CD4-positive, alpha-beta T cell (primary cell): ENCODE measurements around the gene CA4. TPM values are rescaled to one million over a fixed set of nuclear protein-coding genes. Genes with fewer than 3 reads are reported as not detected.
A peak's percentile ranks its signal among the peaks of the same experiment; 100 is the strongest.

ENCODE experiments used
- ATAC-seq: fragments of 200-7000 bp; cut with Tn5 transposase; one replicate; pipeline ENCODE4 v1.10.0; 2022; ENCODE audit warnings: mild to moderate bottlenecking; ENCODE audit not compliant: poor library complexity
- CTCF ChIA-PET: fragments of 350-600 bp; sonication (Branson Sonifier 250); formaldehyde crosslinking; loops from one replicate; lab custom pipeline; 2021; ENCODE audit warnings: antibody characterized with exemption, inconsistent platforms; lab: Charles Lee
- POLR2A ChIA-PET: fragments of 350-600 bp; sonication (Branson Sonifier 250); formaldehyde crosslinking; loops from one replicate; lab custom pipeline; 2021; ENCODE audit warnings: antibody characterized with exemption, inconsistent platforms; lab: Charles Lee
- DNase-seq, 14 experiments: peaks; one replicate each; pipeline ENCODE4 v3.0.0-alpha.2; 2013 to 2020; ENCODE audit warnings: mixed read lengths in 2 of 14
- H3K27ac ChIP-seq, 2 donors: one replicate each; pipeline versions ENCODE4 v1.5.1 to v1.7.0; 2013; ENCODE audit warnings: low read length in 2 of 2, low read depth in 1 of 2, mild to moderate bottlenecking in 1 of 2
- H3K27me3 ChIP-seq, 2 experiments: 1 replicate in 1 of 2; 2 replicates in 1 of 2; pipeline versions ENCODE4 v1.6.1 to v1.7.0; 2013; ENCODE audit warnings: low read length in 2 of 2, control low read depth in 1 of 2, mild to moderate bottlenecking in 1 of 2, moderate library complexity in 1 of 2; ENCODE audit not compliant: insufficient read depth in 2 of 2, control insufficient read depth in 1 of 2
- H3K36me3 ChIP-seq: one replicate; pipeline ENCODE4 v1.6.1; 2013; ENCODE audit warnings: low read length, control low read depth; ENCODE audit not compliant: insufficient read depth
- H3K4me1 ChIP-seq: one replicate; pipeline ENCODE4 v1.6.1; 2013; ENCODE audit warnings: low read length, control low read depth; ENCODE audit not compliant: insufficient read depth
- H3K4me3 ChIP-seq: one replicate; pipeline ENCODE4 v1.5.1; 2013; ENCODE audit warnings: mild to moderate bottlenecking, low read length, moderate library complexity
- H3K9me3 ChIP-seq, 2 experiments: 1 replicate in 1 of 2; 2 replicates in 1 of 2; pipeline versions ENCODE4 v1.6.1 to v1.7.0; 2013; ENCODE audit warnings: low read length in 2 of 2, mild to moderate bottlenecking in 2 of 2, control low read depth in 1 of 2, moderate library complexity in 1 of 2; ENCODE audit not compliant: control insufficient read depth in 1 of 2, insufficient read depth in 1 of 2
- H3K27ac Mint-ChIP-seq: one replicate; pipeline ENCODE4 v1.8.0; 2020; ENCODE audit warnings: mixed read lengths
- H3K27me3 Mint-ChIP-seq: one replicate; pipeline ENCODE4 v1.8.0; 2021; ENCODE audit warnings: mixed read lengths
- H3K36me3 Mint-ChIP-seq: one replicate; pipeline ENCODE4 v1.8.0; 2021; ENCODE audit warnings: low read depth, mixed read lengths
- H3K4me1 Mint-ChIP-seq: one replicate; pipeline ENCODE4 v1.8.0; 2021; ENCODE audit warnings: low read depth, mixed read lengths
- H3K4me3 Mint-ChIP-seq: one replicate; pipeline ENCODE4 v1.8.0; 2020; ENCODE audit warnings: mild to moderate bottlenecking, mixed read lengths
- H3K9me3 Mint-ChIP-seq: one replicate; pipeline ENCODE4 v1.8.0; 2020; ENCODE audit warnings: mixed read lengths
- CTCF ChIP-seq: fragments of 200-600 bp; IDR thresholded peaks from one replicate; pipeline ENCODE4 v1.8.0; 2022; ENCODE audit warnings: antibody characterized with exemption, mild to moderate bottlenecking
- intact Hi-C, 2 experiments: fragments of 100-400 bp; cut with DNase I in 1 of 2; cut with micrococcal nuclease in 1 of 2; formaldehyde crosslinking; loops; one replicate each; pipeline versions ENCODE4 v1.15.1 to v1.9.0; 2023 to 2025; cut with DNase I, micrococcal nuclease
- total RNA-seq, 174 experiments: library from RNA in 2 of 174; stranded (reverse) in 2 of 174; gene quantifications; one replicate each; pipeline ENCODE4 v1.2.3 and lab custom pipeline; 2021 to 2026

The CA4 gene
- total RNA-seq, 2 experiments from 2014 or later, result not detected

- no peak for TF ChIP-seq CTCF
- intact Hi-C loops, result no loop called here
- H3K9me3 Mint-ChIP-seq, result no peaks in the 10 kb centered on the region
- H3K27me3 Mint-ChIP-seq, result peaks cover 96% of the 10 kb centered on the region
- H3K4me1 Mint-ChIP-seq, result peaks cover 25% of the 10 kb centered on the region
- Histone ChIP-seq H3K4me3 (no peak overlapping the region), H3K9me3 (peaks cover 0 to 11% of the 10 kb centered on the region in 2 experiments), H3K27ac (no peak overlapping the region), H3K36me3 (no peaks in the 10 kb centered on the region), H3K4me1 (peaks cover 23% of the 10 kb centered on the region), H3K27me3 (peaks cover 56 to 76% of the 10 kb centered on the region in 2 experiments)
- H3K4me3 Mint-ChIP-seq, result no peak overlapping the region
- CTCF ChIA-PET, result no interaction called here
- no peaks in the 10 kb centered on the region for H3K36me3 Mint-ChIP-seq
- ATAC-seq (no peak), DNase-seq (no peak)
- no peak overlapping the region for H3K27ac Mint-ChIP-seq
- POLR2A ChIA-PET, result no interaction called here
Observed at GRCh38 chr17:60148373-60148772, 1.4 kb upstream of the CA4 start.

GRCh38 chr17:60151355-60151754, 1.6 kb downstream of the CA4 start:
- no peak for TF ChIP-seq CTCF
- Mint-ChIP-seq H3K4me3 (peak overlapping the region; percentile 45), H3K27ac (no peak overlapping the region), H3K27me3 (peaks cover 80% of the 10 kb centered on the region), H3K9me3 (no peaks in the 10 kb centered on the region), H3K36me3 (no peaks in the 10 kb centered on the region), H3K4me1 (peaks cover 20% of the 10 kb centered on the region)
- CTCF ChIA-PET, result interaction anchor here (1.4 kb wide), 1 partner anchor 11 kb away, joined by 5 read pairs; no protein-coding TSS in a partner anchor
- intact Hi-C loops, result no loop called here
- no peak overlapping the region for H3K27ac ChIP-seq
- DNase-seq, result peak in 4 of 14 experiments; percentile 5 to 38 (median 23)
- ATAC-seq, result peak; percentile 62
- no peak overlapping the region for H3K4me3 ChIP-seq
- no peaks in the 10 kb centered on the region for H3K36me3 ChIP-seq
- POLR2A ChIA-PET, result no interaction called here
- peaks cover 23% of the 10 kb centered on the region for H3K4me1 ChIP-seq
- H3K9me3 ChIP-seq, result peaks cover 0 to 11% of the 10 kb centered on the region in 2 experiments
- H3K27me3 ChIP-seq, result peaks cover 51 to 61% of the 10 kb centered on the region in 2 experiments

GRCh38 chr17:60153606-60154390, 4.0 kb downstream of the CA4 start:
- Histone ChIP-seq H3K4me3 (no peak overlapping the region), H3K9me3 (peaks cover 0 to 11% of the 10 kb centered on the region in 2 experiments), H3K4me1 (peaks cover 23% of the 10 kb centered on the region), H3K36me3 (no peaks in the 10 kb centered on the region), H3K27me3 (peaks cover 32 to 36% of the 10 kb centered on the region in 2 experiments), H3K27ac (no peak overlapping the region)
- Mint-ChIP-seq H3K4me1 (peaks cover 20% of the 10 kb centered on the region), H3K27me3 (peaks cover 62% of the 10 kb centered on the region), H3K27ac (no peak overlapping the region), H3K4me3 (no peak overlapping the region), H3K36me3 (no peaks in the 10 kb centered on the region), H3K9me3 (no peaks in the 10 kb centered on the region)
- intact Hi-C loops, result no loop called here
- ATAC-seq, result no peak
- no peak for TF ChIP-seq CTCF
- POLR2A ChIA-PET, result no interaction called here
- no peak for DNase-seq
- CTCF ChIA-PET, result no interaction called here
